ENCODE data around the gene CCDC127.

DNA sequence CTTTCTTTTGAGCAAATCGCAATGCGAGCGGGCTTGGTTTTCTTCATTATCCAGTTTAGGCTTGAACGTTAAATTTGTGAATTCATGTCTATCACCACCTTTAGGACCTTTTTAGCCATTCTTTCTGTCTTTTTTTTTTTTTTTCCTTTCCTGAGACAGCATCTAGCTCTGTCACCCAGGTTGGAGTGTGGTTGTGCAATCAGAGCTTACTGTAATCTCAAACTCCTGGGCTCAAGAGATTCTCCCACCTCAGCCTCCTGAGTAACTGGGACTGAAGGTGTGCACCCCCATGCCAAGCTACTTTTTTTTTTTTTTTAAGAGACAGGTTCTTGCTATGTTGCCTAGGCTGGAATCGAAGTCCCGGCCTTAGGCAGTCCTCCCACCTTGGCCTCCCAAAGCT is 65.9 kb downstream of the CCDC127 start:
- no peak for TF ChIP-seq TAF1 (IDR thresholded peaks at IDR 0.05; ENCODE audit: low read depth)
- TF ChIP-seq RAD21 (IDR thresholded peaks at IDR 0.05; ENCODE audit: low read depth), result no peak
